C1 segment of cervical spinal cord (tissue), 14 donors: ENCODE measurements around the gene TIMELESS.
"Not testable (repeated sequence)": the region's sequence is repeated elsewhere in the genome, so short reads cannot be mapped to it uniquely, and the experiment has no call there.

Experiments used
- DNase-seq, 14 donors: peaks; one replicate each; lab custom pipeline; 2025; lab: John Stamatoyannopoulos, UW

The TIMELESS gene

GRCh38 chr12:56404227-56404626 lies 45.0 kb downstream of the TIMELESS start:
- DNase-seq, result not testable (repeated sequence)

GRCh38 chr12:56401612-56402011 lies 47.6 kb downstream of the TIMELESS start:
- not testable (repeated sequence) for DNase-seq

GRCh38 chr12:56401125-56401524 lies 48.1 kb downstream of the TIMELESS start:
- DNase-seq, result not testable (repeated sequence)

DNA sequence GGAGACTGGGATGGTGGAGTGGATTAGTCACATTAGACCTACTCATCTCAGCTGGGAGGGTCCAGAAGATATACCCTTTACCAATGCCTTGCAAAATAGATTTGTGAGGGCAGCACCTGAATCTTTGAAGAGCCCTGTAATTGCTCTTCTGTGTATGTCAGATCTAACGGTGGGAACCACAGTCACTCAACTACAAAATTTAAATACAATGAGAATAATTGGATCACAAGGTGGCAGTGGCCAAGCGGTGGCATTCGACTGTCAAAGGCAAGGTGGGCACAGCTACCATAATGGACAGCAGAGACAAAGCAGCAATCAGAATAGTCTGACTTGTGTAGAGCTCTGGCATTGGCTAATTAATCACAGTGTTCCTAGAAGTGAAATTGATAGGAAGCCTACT lies 49.8 kb downstream of the TIMELESS start:
- DNase-seq, result not testable (repeated sequence)

- DNase-seq, result no peak
Measured at GRCh38 chr12:56398324-56398723, 50.9 kb downstream of the TIMELESS start.

DNA sequence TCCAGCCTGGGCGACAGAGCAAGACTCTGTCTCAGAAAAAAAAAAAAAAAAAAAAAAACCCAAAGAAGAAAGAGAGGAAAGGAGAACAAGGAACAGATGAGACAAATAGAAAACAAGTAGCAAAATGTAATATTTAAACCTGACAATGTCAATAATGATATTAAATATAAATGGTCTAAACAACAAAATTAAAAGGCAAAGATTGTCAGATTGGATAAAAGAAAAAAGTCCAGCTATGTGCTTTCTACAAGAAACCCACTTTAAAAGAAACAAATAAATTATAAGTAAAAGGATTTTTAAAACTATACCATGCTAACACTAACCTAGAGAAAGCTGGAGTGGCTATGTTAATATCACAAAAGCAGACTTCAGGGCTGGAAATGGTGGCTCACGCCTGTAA lies 56.9 kb downstream of the TIMELESS start:
- DNase-seq, result no peak

DNA sequence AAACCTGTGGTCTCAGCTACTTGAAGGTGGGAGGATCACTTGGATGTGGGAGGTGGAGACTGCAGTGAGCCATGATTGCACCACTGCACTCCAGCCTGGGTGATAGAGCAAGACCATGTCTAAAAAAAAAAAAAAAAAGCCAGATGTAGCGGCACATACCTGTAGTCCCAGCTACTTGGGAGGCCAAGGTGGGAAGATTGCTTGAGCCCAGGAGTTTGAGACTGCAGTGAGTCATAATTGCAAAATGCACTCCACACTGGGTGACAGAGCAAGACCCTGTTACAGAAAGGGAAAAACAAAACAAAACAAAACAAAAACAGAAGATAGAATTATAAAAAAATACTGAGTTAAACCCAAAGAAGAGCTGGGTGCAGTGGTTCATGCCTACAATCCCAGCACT lies 57.5 kb downstream of the TIMELESS start:
- no peak for DNase-seq

DNA sequence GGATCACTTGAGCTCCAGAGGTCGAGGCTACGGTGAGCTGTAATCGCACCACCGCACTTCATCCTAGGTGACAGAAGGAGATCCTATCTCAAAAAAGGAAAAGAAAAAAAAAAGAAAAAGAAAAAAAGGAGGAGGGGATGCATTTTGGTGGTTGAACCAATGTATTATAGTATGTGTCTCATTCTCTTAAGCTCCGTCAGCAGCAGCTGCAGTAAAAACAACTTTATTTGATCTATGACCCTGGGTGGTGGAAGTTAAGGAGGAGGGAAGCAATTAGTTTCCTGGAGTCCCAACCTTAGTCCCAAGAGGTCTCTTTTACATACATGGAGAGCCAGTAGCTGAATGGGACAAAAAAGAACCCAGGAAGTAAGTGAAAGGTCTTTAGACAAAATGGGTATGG lies 59.8 kb downstream of the TIMELESS start:
- no peak for DNase-seq

GRCh38 chr12:56387152-56387736 lies 62.0 kb downstream of the TIMELESS start:
- no peak for DNase-seq

DNA sequence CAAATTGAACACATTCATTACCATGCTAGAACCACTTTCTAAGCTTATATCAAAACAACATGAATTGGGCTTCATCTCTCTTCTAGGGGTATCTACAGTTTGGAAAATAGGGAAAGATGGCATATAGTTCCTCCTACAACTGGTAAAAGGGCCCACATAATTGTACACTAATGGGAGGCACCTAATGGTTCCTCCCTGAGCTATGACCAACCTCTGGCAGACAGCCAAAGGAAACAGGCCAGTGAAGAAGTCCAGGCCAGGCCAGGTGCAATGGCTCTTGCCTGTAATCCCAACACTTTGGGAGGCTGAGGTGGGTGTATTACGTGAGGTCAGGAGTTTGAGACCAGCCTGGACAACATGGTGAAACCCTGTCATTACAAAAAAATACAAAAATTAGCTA lies 63.4 kb downstream of the TIMELESS start:
- DNase-seq, result no peak

DNA sequence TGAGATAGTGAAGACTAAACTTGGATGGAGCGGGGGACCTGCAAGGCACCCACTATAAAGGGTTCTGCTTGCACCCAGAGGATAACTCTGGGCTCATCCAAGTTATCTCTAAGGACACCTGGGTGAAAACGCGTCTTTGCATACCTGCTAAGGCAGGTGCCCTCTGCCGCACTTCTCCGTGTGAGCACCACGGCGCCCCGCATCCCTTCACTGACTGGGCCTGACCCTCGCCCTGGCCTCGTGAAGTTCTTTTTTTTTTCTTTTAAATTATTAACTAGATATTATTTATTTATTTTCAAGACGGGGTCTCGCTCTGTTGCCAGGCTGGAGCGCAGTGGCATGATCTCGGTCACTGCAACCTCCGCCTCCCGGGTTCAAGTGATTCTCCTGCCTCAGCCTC lies 66.6 kb downstream of the TIMELESS start:
- no peak for DNase-seq

- no peak for DNase-seq
Measured at GRCh38 chr12:56377989-56378316, 71.3 kb downstream of the TIMELESS start.

DNA sequence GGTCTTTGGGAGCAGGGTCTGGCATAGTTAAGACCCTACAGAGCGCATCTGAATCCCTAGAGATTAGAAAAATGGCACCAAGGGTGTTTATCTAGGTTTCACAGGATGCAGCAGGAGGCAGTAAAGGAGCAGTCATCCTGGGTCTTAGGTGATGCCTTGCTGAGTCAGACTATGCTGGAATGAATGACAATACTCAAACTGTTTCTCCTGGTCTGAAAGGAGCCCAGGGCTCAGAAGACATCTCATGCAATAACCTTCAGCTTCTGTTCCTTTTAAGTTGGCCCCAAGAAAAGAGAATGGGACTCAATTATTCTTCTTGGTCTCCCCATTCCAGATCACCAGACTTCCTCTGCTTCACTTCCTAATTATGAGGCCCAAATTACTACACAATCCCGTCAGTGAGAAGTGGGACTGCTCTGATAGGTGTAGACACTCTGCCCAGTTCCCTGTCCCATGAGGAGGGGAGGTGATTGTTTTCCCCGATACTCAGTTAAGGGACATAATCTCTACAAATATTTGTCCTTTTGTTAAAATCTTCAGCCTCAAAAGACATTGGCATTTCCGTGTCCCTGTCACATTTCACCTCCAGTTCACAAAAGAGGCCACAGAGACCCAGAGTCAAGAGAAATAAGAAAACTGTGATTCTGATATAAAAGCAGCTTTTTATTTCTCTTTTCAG lies 71.8 kb downstream of the TIMELESS start:
- DNase-seq, result no peak

GRCh38 chr12:56375598-56376434 lies 73.4 kb downstream of the TIMELESS start:
- no peak for DNase-seq

DNA sequence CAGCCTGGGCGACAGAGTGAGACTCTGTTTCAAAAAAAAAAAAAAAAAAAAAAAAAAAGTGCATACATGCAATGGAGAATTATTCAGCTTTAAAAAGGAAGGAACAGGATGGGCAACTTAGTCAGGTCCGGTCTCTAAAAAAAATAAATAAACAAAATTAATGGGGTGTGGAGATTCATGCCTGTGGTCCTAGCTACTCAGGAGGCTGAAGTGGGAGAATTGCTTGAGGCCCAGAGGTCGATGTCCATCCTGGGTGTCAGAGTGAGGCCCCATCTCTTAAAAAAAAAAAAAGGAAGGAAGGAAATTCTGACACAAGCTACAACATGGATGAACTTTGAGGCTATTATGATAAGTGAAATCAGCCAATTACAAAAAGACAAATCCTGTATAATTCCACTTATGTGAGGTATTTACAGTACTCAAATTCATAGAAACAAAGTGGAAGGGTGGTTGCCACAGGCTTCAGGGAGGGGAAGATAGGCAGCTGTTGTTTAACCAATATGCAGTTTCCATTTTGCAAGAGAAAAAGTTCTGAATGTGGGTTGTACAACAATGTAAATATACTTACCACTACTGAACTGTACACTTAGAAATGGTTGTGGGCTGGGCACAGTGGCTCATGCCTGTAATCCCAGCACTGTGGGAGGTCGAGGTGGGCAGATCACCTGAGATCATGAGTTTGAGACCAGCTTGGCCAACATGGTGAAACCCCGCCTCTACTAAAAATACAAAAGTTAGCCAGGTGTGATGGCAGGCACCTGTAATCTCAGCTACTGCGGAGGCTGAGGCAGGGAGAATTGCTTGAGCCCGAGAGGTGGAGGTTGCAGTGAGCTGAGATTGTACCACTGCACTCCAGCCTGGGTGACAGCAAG lies 74.3 kb downstream of the TIMELESS start:
- no peak for DNase-seq

DNA sequence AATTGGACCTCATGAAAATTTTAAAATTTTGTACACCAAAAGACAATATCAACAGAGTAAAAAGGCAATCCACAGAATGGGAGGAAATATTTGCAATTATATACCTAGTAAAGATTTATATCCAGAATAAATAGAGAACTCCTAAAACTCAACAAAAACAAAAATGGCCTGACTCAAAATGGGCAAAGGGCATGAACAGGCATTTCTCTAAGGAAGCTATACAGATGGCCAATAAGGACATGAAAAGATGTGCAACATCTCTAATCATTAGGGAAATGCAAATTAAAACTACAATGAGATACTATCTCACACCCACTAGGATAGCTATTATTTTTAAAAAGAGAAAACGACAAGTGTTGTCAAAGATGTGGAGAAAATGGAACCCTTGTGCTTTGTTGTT lies 75.7 kb downstream of the TIMELESS start:
- no peak for DNase-seq

DNA sequence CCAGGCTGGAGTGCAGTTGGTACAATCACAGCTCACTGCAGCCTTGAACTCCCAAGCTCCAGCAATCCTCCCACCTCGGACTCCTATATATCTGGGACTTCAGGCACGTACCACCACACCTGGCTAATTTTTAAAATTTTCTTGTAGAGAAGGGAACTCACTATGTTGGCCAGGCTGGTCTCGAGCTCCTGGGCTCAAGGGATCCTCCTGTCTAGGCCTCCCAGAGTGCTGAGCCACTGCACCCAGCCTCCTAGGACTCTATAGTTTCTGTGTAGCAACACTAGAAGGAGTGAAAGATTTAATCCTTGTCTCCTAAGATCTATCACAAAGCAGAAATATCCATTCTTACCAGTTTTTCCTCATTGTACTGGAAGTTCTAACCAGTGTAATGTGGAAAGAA lies 82.3 kb downstream of the TIMELESS start:
- no peak for DNase-seq
